GM19351 (cell line): ENCODE results near the gene POLQ.
A peak's percentile ranks its signal among the peaks of the same experiment; 100 is the strongest.
"Not testable (repeated sequence)": the region's sequence is repeated elsewhere in the genome, so short reads cannot be mapped to it uniquely, and the experiment has no call there.

Experiments
- ATAC-seq: cut with Tn5 transposase; IDR thresholded peaks from one replicate; pipeline ENCODE4 v1.9.1; 2021; ENCODE audit warnings: mild to moderate bottlenecking, moderate library complexity; ENCODE audit not compliant: unreplicated experiment

Gene POLQ

DNA sequence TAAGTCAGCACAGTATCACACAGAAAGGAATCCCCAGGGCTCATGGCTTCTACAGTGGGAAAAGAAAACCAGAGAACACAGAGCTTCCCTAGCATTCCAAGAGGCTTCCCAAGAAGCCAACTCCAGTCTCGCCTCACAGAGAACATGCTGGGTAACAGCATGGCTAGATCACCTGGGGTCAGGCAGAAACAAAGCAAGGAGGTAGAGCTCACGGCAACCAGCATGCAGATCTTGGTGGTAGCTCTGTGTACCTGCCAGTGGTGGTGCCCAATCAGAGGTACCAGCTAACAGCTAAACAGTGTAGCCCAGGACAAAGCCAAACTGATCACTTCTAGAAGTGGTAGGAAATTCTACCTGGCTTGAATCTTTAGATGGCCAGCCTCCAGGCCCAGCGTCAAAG lies 31.3 kb downstream of the POLQ start:
- no peak for ATAC-seq

DNA sequence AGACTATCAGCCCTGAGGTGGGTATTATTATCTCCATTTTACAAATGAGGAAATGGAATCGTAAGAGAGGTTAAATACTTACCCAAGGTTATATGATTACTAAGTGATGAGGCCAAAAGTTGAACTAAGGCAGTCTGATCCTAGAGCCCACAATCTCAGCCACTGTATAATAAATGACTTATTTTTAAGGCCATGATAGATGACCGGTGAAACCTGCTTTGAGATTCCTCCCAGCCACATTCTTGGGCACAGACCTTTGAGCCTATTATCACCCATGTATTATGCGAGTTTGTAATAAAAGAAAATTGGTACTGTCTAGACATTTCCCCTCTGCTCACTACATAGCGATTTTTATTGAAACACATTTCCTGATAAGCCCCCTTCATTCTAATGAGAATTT lies 37.4 kb downstream of the POLQ start:
- no peak for ATAC-seq

DNA sequence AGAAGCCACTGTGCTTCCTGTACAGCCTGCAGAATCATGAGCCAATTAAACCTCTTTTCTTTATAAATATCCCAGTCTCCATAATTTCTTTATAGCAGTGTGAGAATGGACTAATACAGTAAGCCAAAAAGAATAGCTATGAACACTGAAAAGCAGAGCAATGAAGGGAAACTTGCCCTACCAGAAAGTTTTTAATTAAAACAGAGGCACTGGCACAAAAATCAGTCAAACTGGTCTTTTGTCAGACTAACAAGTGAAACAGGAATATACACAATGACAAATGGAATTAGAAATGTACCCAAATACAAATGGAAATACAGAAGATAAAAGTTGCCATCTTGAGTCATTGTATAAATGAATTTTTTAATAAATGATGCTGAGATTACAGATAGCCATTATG lies 40.5 kb downstream of the POLQ start:
- no peak for ATAC-seq

DNA sequence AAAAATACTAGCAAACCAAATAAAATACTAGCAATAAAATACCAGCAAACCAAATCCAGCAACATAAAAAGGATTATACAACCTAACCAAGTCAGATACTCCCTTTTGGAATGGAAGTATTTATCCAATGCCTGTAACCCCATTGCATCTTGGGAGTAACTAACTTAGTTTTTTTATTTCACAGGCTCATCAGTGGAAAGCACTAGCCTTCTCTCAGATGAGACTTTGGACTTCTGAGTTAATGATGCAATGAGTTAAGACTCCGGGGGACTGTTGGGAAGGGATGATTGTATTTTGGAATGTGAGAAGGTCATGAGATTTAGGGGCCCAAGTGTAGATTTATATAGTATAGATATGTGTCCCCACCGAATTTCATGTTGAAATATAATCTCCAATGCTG lies 41.2 kb downstream of the POLQ start:
- no peak for ATAC-seq

DNA sequence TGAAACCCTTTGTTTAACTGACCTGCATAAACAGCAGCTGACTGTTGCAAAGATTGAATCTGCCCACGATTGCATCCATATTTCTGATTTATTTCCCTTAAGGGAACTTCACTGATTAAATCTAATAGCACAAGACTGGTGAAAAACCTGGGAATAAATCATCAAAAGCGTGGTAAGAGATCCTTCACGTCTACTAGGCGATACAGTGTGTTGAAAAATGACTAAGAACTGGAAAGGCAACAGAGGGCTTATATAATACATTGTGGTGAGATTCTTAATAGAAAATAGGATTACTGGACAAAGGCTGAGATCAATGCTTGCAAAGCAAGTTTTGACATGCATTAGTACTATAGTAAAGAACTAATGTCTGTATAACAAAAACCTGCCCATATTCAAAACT lies 49.0 kb downstream of the POLQ start:
- no peak for ATAC-seq

DNA sequence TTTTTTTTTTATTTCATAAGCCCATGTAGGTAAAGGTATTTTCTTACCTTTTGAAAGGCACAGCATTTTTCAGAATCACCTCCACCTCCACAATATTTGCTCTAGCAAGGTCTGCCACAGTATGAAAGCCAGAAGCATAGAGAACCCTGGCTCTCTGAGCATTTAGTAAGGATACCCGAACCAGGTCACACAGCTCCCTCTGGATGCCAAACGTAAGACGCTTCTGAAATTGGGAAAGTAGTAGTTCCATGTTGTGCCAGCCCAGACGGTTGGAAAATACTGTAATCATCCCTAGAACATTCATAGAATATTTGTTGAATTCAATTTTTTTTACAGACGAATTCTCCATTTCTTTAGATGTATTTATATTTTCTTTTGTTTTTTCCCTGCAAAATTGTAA lies 52.4 kb downstream of the POLQ start:
- no peak for ATAC-seq

DNA sequence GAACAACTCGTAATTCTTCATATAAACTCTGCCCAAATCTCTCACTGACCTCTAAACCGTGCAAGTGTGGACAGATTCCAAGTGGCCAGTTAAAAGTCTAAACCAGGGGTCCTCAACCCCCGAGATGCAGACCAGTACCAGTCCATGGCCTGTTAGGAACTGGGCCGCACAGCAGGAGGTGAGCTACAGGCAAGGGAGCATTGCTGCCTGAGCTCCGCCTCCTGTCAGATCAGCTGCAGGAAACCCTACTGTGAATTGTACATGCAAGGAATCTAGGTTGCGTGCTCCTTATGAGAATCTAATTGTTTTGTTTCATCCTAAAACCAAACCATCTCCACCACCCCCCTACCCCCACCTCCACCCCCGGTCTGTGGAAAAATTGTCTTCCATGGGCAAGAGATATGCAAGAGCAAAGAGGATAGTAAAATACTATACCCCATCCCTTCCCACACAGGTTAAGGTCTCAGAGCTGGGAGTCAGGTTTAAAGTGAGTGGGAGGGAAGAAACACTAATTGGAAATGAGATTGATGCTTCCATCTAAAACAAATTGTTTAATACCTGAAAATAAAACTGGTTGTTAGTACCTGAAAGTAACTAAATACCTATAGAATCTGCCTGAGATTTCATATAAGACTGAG lies 54.0 kb downstream of the POLQ start:
- no peak for ATAC-seq

DNA sequence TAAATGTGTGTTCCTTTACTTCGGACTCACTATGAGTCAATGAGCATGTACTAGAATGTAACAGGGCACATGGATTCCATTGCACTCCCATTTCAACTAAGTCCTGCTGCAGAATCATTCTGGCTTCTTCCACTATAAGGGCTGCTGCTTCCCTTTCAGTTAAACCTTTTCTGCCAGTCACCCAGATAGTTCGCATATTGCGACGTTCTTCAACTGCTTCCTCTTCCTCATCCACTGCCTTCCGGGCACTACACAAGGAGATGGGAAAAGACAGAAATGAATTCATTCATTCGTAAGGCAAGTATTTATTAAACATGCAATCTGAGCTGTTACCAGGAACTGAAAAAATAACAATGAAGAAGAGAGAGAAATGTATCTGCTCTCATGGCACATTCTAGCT lies 55.6 kb downstream of the POLQ start:
- ATAC-seq = no peak

DNA sequence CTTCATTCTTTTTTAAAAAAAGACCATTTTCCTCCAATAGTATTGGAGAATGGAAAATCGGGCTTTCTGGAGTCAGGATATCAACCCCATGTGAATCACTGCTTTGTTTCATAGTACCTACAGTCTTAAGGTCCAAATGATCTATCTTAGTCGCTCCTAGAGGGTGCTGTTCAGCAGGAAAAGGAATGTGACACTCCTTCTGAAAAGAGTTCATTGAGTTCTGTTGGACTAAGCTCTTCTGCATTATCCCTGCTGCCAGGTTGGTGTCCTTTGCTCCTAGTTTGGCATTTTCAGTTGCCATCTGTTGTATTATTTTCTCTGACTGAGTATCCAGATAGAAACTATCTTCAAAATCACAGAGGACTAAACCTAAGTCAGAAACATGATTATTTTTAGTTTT lies 57.2 kb downstream of the POLQ start:
- no peak for ATAC-seq

DNA sequence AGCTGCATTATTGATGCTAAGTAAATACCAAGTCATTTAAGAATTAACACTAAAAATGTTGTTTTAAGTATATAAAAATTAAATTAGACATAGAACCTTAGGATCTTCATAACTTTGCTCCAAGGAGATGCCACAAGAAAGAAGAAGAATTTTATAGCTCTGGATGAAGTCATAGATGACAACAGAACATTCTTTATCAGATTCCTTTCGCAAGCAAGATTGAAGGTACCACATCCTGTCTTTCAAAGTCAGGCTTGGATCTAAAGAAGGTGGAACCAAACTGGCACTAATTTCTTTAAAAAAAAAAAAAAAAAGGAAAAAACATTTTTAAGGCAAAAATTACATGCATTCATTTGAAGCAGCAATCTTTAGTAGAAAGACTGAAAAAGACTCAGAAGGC lies 62.5 kb downstream of the POLQ start:
- ATAC-seq = no peak

DNA sequence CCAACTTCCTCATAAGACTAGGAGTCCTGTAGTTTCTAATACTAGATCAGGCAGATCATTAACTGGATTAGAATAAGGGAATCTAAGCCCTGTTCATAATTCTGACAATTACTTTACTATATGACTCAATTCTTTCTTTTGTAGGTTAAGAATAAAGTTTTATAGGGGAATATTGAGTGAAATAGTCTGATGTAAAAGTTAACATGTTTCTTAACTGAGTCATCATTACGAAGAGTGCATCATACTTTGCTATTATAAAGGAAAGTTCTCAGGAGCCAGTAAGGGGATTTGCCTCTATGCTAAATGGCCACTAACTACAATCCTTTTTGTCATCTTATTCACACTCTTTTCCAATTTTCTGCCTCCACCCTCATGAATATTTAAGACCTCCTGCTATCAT lies 63.1 kb downstream of the POLQ start:
- no peak for ATAC-seq

DNA sequence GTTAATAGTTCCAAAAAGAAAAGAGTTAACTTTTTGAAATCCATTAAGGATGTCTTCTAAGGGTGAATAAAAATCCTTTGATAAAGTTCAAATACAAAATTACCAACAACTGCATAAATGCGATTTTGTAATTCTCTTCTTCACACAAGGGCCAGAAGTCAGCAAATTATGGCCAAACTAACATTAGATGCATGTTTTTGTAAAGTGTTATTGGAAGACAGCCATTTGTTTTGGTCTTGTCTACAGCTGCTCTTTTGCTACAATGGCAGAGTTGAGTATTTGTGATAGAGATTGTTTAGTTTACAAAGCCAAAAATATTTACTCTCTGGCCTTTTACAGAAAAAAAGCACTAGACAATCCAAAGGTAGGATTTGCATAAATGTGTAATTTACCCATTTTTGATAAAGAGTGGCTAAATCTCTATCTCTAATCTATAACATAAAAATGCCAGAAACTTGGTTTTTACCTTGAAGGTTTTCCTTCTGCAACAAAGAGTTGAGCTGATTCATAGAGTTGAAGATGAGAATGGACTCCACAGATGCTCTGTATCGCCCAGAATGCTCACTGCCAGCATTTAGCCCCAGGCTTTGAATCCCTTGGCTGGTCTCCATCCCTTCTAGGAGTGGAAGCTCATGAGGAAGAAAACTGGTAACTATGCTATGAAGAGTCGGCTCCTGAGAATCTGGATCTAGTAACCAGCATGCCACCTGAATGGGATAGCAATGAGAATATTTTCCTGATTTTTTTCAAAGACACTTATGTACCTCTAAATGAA lies 64.5 kb downstream of the POLQ start:
- no peak for ATAC-seq

DNA sequence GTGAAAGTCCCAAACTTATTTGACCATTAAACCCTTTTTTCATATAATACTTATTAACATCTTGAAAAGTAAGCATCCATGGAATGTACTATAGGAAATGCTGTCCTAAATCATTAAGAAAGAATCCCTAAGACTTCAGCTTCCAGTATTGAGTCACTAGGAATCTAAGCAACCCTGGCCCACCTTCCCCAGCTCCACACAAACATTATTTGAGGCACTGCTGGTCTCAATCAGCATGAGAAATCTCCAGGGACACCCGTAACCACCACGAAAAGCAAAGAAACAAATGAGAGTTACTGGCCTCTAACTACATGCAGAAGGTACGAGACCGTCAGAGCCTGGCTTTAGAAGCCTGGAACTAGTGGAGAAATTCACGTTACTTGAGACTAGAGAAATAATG lies 68.2 kb downstream of the POLQ start:
- ATAC-seq = no peak

DNA sequence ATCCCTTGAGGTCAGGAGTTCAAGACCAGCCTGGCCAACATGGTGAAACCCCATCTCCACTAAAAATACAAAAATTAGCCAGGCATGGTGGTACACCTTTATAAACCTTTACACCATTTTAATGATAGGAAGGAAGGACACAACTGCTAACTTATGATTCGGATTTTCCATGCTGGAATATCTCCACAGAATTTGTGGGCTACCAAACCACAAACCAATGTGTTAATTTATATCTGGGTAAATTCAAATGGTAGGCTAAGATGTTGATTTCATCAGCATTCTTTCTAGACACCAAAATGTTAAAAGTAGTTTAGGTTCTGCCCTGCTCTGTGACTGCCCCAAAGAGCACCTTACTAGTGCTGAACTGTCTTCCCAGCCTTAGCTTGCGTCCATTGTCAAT lies 72.8 kb downstream of the POLQ start:
- ATAC-seq = no peak

DNA sequence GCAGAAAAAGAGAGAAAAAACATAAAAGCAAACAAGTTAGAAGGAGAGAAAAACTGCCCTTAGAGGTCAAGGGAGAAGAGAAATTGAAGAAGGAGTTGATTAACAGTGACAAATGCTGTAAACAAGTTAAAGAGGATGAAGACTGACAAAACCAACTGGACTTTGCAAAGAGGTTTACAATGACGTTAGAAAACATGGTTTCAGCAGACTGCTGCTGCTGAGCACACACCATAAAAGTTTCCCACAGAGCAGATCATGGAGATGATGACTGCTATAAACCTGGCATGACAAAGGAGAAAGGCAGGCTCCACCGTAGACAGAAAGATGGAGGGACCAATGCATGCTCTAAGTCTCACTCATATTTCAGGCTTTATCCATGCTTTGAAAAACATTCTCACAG lies 78.7 kb downstream of the POLQ start:
- ATAC-seq = no peak

DNA sequence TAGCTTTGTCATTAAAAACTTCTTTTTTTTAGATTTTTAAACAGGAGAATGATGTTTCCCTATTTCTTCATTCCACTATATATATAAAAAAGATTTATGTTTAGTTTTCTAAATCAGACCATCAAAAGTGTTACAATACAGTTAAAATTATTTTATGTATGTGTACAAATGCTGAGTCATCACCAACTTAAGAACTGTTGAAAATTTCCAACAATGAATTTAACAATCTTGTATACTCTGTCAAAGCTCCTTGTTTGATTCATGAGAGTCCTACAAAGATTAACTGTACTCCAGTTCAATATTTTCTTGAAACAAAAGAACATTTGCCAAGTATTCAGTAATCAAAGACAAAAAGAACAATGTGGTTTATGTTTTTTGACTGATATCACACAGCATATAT lies 82.0 kb downstream of the POLQ start:
- no peak for ATAC-seq

DNA sequence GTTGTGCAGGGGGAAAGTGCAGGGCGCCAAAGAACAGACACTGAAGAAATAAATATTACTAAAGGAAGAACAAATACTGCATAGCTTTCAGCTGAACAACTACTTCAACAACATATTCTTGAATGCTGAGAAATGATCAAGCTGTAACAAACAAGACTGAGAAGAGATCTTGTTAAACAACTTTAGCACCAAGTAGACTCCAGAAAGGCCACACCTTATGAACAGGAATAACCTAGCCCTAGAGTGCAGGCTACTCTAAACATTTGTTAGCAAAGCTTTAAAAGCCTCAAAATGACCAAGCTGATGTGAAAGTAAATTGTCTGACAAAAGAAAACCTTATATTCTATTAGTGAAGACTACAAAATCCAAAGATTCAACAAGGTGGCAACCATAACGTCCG lies 83.2 kb downstream of the POLQ start:
- no peak for ATAC-seq

DNA sequence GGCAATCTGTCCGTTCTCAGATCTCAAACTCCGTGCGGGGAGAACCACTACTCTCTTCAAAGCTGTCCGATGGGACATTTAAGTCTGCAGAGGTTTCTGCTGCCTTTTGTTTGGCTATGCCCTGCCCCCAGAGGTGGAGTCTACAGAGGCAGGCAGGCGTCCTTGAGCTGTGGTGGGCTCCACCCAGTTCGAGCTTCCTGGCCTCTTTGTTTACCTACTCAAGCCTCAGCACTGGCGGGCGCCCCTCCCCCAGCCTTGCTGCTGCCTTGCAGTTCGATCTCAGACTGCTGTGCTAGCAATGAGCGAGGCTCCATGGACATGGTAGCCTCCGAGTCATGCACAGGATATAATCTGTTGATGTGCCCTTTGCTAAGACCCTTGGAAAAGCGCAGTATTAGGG lies 94.0 kb downstream of the POLQ start:
- not testable (repeated sequence) for ATAC-seq

DNA sequence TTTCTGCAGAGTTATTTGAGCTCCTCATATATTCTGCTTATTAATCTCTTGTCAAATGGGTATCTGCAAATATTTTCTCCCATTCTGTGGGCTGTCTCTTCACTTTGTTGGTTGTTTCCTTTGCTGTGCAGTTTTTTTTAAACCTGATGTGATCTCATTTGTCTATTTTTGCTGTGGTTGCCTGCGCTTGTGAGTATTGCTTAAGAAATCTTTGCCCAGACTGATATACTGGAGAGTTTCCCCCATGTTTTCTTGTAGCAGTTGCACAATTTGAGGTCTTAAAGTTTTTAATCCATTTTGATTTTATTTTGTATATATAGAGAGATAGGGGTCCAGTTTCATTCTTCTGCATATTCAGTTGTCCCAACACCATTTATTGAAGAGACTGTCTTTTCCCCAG lies 102.3 kb downstream of the POLQ start:
- no peak for ATAC-seq

DNA sequence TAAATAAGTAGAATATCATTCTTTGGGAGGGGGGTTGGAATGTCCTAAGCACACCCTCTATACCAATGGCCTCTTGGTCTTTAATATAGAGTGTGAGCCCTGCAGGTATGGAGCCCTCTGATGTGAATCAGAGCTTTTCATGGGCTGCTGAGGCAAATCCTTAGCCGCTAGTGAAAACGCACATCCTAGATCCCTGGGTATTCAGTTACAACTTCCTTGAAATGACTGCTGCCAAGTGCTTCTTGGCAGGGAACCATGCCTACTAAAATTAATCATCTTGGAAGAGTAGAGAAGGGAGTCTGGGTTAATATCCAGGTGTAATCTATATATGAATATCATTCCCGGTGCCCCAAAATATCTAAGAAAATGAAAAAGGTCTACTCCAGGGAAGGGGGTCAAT lies 109.1 kb downstream of the POLQ start:
- ATAC-seq = no peak

DNA sequence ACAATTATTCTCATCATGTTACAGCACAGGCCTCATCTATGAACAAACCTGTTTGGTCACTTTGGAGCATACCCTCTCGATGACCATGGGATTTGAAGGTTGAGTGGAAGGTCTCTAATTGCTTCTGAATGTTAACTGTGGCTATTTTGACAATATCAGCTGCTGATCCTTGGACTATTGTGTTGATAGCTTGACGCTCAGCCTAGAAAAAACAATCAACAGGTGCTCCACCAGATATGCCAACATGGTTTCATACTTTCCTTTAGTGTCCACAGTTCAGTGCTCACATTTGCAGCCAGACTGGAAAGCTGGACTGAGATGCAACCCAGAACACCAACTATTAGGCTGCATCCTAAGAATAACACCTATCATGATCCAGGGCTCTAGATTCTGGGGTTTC lies 109.7 kb downstream of the POLQ start:
- no peak for ATAC-seq

DNA sequence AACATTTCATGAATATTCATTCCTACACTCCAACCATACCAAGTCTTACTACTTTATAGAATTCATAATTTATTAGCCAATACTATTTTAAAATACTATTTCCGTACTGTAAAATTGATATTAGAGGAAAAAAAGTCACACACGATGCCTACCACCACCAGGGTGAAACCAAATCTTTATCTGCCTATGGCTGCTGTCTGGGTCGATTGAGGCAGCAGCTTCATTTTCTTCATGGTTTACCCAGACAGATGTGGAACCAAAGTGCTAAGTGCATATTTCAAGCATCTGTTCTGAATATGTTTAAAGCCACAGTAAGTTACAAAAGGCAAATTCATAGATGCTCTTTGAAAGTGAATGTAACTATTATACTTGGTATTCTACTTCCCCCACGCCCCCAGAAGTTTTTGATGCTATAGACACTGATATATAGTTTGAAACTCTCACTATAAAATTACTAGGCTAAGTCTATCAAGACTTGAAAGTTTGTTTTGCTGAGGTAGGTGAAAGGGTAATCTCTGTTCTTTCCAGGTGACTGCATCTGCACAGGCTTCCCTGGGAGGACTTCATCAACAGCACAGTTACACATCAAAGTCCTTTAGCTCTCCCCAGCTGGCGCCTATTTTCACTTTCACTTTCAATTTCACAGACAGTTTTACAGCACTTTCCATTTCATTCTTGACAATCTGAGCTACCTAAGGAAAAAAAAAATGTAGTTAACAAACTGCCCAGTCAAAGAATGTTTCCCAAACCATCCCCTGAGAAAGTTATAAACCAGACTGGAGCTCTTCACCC lies 113.9 kb downstream of the POLQ start:
- peak; percentile 97 for ATAC-seq
